Breast epithelium (tissue), 4 donors: ENCODE results near the gene ARCN1. TPM values are rescaled to one million over a fixed set of nuclear protein-coding genes. Genes with fewer than 3 reads are reported as not detected.
"Not testable (repeated sequence)": the region's sequence is repeated elsewhere in the genome, so short reads cannot be mapped to it uniquely, and the experiment has no call there.

Experiments used
- DNase-seq, 2 donors: peaks; one replicate each; pipeline ENCODE4 v3.0.0-alpha.2; 2019; ENCODE audit warnings: low spot score in 2 of 2
- H3K27ac ChIP-seq, 2 donors: fragments of 200-600 bp; sonication (generic) in 1 of 2; one replicate each; pipeline ENCODE4 v1.5.1; 2016 to 2019; ENCODE audit warnings: mild to moderate bottlenecking in 1 of 2
- H3K27me3 ChIP-seq, 2 donors: fragments of 200-600 bp; sonication (generic) in 1 of 2; one replicate each; pipeline versions ENCODE4 v1.5.1 to v1.6.0; 2017 to 2019; ENCODE audit warnings: control low read depth in 1 of 2, mild to moderate bottlenecking in 1 of 2
- H3K36me3 ChIP-seq: fragments of 200-600 bp; one replicate; pipeline ENCODE4 v1.5.1; 2019
- H3K4me1 ChIP-seq, 2 donors: fragments of 200-600 bp; sonication (generic); one replicate each; pipeline ENCODE4 v1.5.1; 2016 to 2019; ENCODE audit warnings: control low read depth in 1 of 2
- H3K4me3 ChIP-seq, 3 donors: fragments of 200-600 bp; sonication (generic); 1 replicate in 2 of 3; 2 replicates in 1 of 3; pipeline ENCODE4 v1.5.1; 2016 to 2019; ENCODE audit warnings: mild to moderate bottlenecking in 3 of 3, moderate library complexity in 2 of 3
- H3K9me3 ChIP-seq, 2 donors: fragments of 200-600 bp; sonication (generic) in 1 of 2; one replicate each; pipeline ENCODE4 v1.5.1; 2016 to 2019; ENCODE audit warnings: control low read depth in 1 of 2
- CTCF ChIP-seq, 3 donors: fragments of 450-650 bp; IDR thresholded peaks; one replicate each; pipeline ENCODE4 v1.5.1; 2016 to 2017; ENCODE audit warnings: antibody characterized with exemption in 3 of 3, mild to moderate bottlenecking in 3 of 3, moderate library complexity in 3 of 3
- POLR2A ChIP-seq: fragments of 450-650 bp; IDR thresholded peaks from one replicate; pipeline ENCODE4 v1.6.1; 2016; ENCODE audit warnings: antibody characterized with exemption, mild to moderate bottlenecking, moderate library complexity
- POLR2AphosphoS5 ChIP-seq, 3 donors: sonication (generic); formaldehyde crosslinking; IDR thresholded peaks; one replicate each; pipeline ENCODE4 v1.6.1; 2017; ENCODE audit warnings: antibody characterized with exemption in 3 of 3
- intact Hi-C: fragments of 100-400 bp; cut with DNase I; formaldehyde crosslinking; loops from one replicate; pipeline ENCODE4 v1.15.1; 2023; ENCODE audit warnings: low total_unique reads
- total RNA-seq, 3 donors: library from RNA; depleted of rRNA; stranded (reverse); fragments of >200 nt; gene quantifications; one replicate each; pipeline ENCODE4 v1.1.0, GENCODE V29; 2016

The ARCN1 gene
- total RNA-seq, 3 donors from 2014 or later: 94.1 to 99.1 (median 98.6) TPM

GRCh38 chr11:118609380-118610224 lies 37.4 kb downstream of the ARCN1 start:
- DNase-seq: peak in 1 of 2 donors; percentile 48
- intact Hi-C loops: no loop called here
- H3K4me1 ChIP-seq: peaks cover 0 to 7% of the 10 kb centered on the region in 2 donors
- H3K9me3 ChIP-seq: no peaks in the 10 kb centered on the region
- no peak for TF ChIP-seq CTCF (IDR thresholded peaks at IDR 0.05)
- peak in 1 of 3 donors; percentile 46 for TF ChIP-seq POLR2AphosphoS5 (IDR thresholded peaks at IDR 0.05)
- H3K27me3 ChIP-seq: peaks cover 0 to 6% of the 10 kb centered on the region in 2 donors
- peak overlapping the region; percentile 92 to 94 for H3K27ac ChIP-seq
- peak overlapping the region; percentile 72 to 79 (median 78) for H3K4me3 ChIP-seq
- no peaks in the 10 kb centered on the region for H3K36me3 ChIP-seq

GRCh38 chr11:118610225-118610772 lies 38.1 kb downstream of the ARCN1 start:
- Histone ChIP-seq H3K27ac (peak overlapping the region; percentile 92 to 94), H3K36me3 (no peaks in the 10 kb centered on the region), H3K4me3 (peak overlapping the region; percentile 72 to 79 (median 78)), H3K27me3 (peaks cover 0 to 6% of the 10 kb centered on the region in 2 donors), H3K9me3 (no peaks in the 10 kb centered on the region), H3K4me1 (peaks cover 0 to 7% of the 10 kb centered on the region in 2 donors)
- TF ChIP-seq POLR2A (no peak), CTCF (IDR thresholded peaks at IDR 0.05) (no peak), POLR2AphosphoS5 (IDR thresholded peaks at IDR 0.05) (no peak)
- peak in 1 of 2 donors; percentile 20 for DNase-seq
- intact Hi-C loops: no loop called here

GRCh38 chr11:118610773-118611432 lies 38.7 kb downstream of the ARCN1 start:
- Histone ChIP-seq H3K4me3 (peak overlapping the region; percentile 72 to 79 (median 78)), H3K4me1 (peaks cover 0 to 7% of the 10 kb centered on the region in 2 donors), H3K27ac (peak overlapping the region; percentile 92 to 94), H3K36me3 (no peaks in the 10 kb centered on the region), H3K9me3 (no peaks in the 10 kb centered on the region), H3K27me3 (peaks cover 0 to 6% of the 10 kb centered on the region in 2 donors)
- intact Hi-C loops: no loop called here
- DNase-seq: peak; percentile 85 to 86
- no peak for TF ChIP-seq POLR2A
- peak; percentile 53 to 78 (median 71) for TF ChIP-seq CTCF (IDR thresholded peaks at IDR 0.05)
- TF ChIP-seq POLR2AphosphoS5 (IDR thresholded peaks at IDR 0.05): peak in 2 of 3 donors; percentile 33 to 40

GRCh38 chr11:118611433-118611795 lies 39.2 kb downstream of the ARCN1 start:
- DNase-seq: peak; percentile 11 to 48
- H3K4me1 ChIP-seq, H3K27me3 ChIP-seq, H3K36me3 ChIP-seq, H3K9me3 ChIP-seq, intact Hi-C loops: not testable (repeated sequence)
- Histone ChIP-seq H3K27ac (peak overlapping the region; percentile 92 to 94), H3K4me3 (peak overlapping the region; percentile 72 to 79 (median 78))

- peaks cover 6 to 7% of the 10 kb centered on the region in 2 donors for H3K4me1 ChIP-seq
- H3K27ac ChIP-seq: peak overlapping the region; percentile 41 to 77
- TF ChIP-seq CTCF (IDR thresholded peaks at IDR 0.05) (no peak), POLR2A (no peak), POLR2AphosphoS5 (IDR thresholded peaks at IDR 0.05) (no peak)
- no peaks in the 10 kb centered on the region for H3K36me3 ChIP-seq
- peak; percentile 18 to 47 for DNase-seq
- intact Hi-C loops: no loop called here
- H3K27me3 ChIP-seq: peaks cover 0 to 6% of the 10 kb centered on the region in 2 donors
- H3K4me3 ChIP-seq: peak overlapping the region in 1 of 3 donors; percentile 32
- no peaks in the 10 kb centered on the region for H3K9me3 ChIP-seq
Measured at GRCh38 chr11:118612378-118612777, 40.2 kb downstream of the ARCN1 start.
